ENCODE results near the gene CERS6. TPM values are rescaled to one million over a fixed set of nuclear protein-coding genes. Genes with fewer than 3 reads are reported as not detected.

Gene CERS6
- total and polyA plus RNA-seq, 10 donors: 2.5 to 22.3 (median 12.8) TPM

- Histone ChIP-seq H3K4me1 (peaks cover 0 to 58% (median 15%) of the 10 kb centered on the region in 6 donors), H3K27me3 (replicated peaks in 1 of 7) (no peaks in the 10 kb centered on the region), H3K36me3 (no peaks in the 10 kb centered on the region), H3K4me3 (no peak overlapping the region), H3K9me3 (no peaks in the 10 kb centered on the region), H3K27ac (peak overlapping the region in 1 of 8 donors; percentile 8)
- WGBS, 5 donors: 81 to 95% (median 89%) methylated on average over 8 of the region's 8 CpGs
- DNase-seq: no peak
- intact Hi-C loops (cut with DNase I; ENCODE audit: low total_unique reads): no loop called here
- TF ChIP-seq, protein P1, sequence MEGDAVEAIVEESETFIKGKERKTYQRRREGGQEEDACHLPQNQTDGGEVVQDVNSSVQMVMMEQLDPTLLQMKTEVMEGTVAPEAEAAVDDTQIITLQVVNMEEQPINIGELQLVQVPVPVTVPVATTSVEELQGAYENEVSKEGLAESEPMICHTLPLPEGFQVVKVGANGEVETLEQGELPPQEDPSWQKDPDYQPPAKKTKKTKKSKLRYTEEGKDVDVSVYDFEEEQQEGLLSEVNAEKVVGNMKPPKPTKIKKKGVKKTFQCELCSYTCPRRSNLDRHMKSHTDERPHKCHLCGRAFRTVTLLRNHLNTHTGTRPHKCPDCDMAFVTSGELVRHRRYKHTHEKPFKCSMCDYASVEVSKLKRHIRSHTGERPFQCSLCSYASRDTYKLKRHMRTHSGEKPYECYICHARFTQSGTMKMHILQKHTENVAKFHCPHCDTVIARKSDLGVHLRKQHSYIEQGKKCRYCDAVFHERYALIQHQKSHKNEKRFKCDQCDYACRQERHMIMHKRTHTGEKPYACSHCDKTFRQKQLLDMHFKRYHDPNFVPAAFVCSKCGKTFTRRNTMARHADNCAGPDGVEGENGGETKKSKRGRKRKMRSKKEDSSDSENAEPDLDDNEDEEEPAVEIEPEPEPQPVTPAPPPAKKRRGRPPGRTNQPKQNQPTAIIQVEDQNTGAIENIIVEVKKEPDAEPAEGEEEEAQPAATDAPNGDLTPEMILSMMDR (IDR thresholded peaks at IDR 0.05 in 8 of 11, conservative IDR thresholded peaks at IDR 0.05 in 3 of 11): no peak
- TF ChIP-seq POLR2A (IDR thresholded peaks at IDR 0.05): no peak
- no peak for TF ChIP-seq POLR2AphosphoS5 (IDR thresholded peaks at IDR 0.05)
These were observed 74.0 kb downstream of the CERS6 start for GRCh38 chr2:168529900-168530561.

DNA sequence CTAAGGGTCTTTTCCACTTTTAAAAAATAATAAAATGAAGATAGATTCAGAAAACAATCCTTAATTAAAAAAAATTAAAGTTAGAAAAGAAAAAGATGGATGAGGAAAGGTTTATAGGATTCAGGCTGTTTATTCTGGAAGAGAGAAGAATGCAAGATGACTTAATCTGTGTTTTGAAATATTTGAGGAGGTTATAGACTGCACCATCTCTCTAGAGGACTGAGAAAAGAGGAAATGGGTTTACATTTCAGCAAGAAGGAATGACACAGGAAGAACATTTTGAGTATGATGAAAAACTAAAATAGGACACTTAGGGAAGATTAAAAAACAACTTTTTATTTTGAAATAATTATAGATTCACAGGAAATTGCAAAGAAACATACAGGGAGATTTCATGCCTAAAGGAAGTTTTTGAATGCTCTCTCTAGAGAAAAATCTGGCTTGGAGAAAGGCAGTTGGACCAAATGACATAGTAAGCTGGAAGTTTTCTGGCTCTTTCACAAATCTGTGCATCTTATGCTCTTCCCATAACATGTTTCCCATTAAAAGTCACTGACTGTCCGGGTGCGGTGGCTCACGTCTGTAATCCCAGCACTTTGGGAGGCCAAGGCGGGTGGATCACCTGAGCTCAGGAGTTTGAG lies 75.0 kb downstream of the CERS6 start:
- WGBS, 5 donors: 62 to 81% (median 69%) methylated on average over 4 of the region's 4 CpGs
- H3K27ac ChIP-seq: peak overlapping the region in 5 of 8 donors; percentile 42 to 65 (median 59)
- intact Hi-C loops (cut with DNase I; ENCODE audit: low total_unique reads): no loop called here

GRCh38 chr2:168534926-168535325 lies 78.9 kb downstream of the CERS6 start:
- Histone ChIP-seq H3K27me3 (replicated peaks in 1 of 7) (no peaks in the 10 kb centered on the region), H3K36me3 (no peaks in the 10 kb centered on the region), H3K9me3 (peaks cover 0 to 12% (median 8%) of the 10 kb centered on the region in 8 donors), H3K27ac (no peak overlapping the region), H3K4me3 (no peak overlapping the region), H3K4me1 (peaks cover 0 to 37% (median 15%) of the 10 kb centered on the region in 6 donors)
- WGBS, 5 donors: 89 to 100% (median 97%) methylated on average over 3 to 7 of the region's 7 CpGs
- no peak for DNase-seq
- TF ChIP-seq POLR2A (IDR thresholded peaks at IDR 0.05) (no peak), POLR2AphosphoS5 (IDR thresholded peaks at IDR 0.05) (no peak)
- TF ChIP-seq, protein P1 (IDR thresholded peaks at IDR 0.05 in 8 of 11, conservative IDR thresholded peaks at IDR 0.05 in 3 of 11): no peak
- intact Hi-C loops (cut with DNase I; ENCODE audit: low total_unique reads): no loop called here

More for the DNA sequence above, 75.0 kb downstream of the CERS6 start:
- DNase-seq: no peak
- Histone ChIP-seq H3K4me3 (no peak overlapping the region), H3K4me1 (peaks cover 0 to 58% (median 15%) of the 10 kb centered on the region in 6 donors), H3K36me3 (no peaks in the 10 kb centered on the region), H3K9me3 (no peaks in the 10 kb centered on the region), H3K27me3 (replicated peaks in 1 of 7) (no peaks in the 10 kb centered on the region)
- TF ChIP-seq POLR2AphosphoS5 (IDR thresholded peaks at IDR 0.05) (no peak), POLR2A (IDR thresholded peaks at IDR 0.05) (no peak)
- TF ChIP-seq, protein P1 (IDR thresholded peaks at IDR 0.05 in 8 of 11, conservative IDR thresholded peaks at IDR 0.05 in 3 of 11): no peak

- DNase-seq: no peak
- intact Hi-C loops (cut with DNase I; ENCODE audit: low total_unique reads): no loop called here
- peaks cover 0 to 24% (median 21%) of the 10 kb centered on the region in 8 donors for H3K9me3 ChIP-seq
- peaks cover 0 to 24% (median 4%) of the 10 kb centered on the region in 6 donors for H3K4me1 ChIP-seq
- no peaks in the 10 kb centered on the region for H3K27me3 ChIP-seq (replicated peaks in 1 of 7)
- TF ChIP-seq POLR2AphosphoS5 (IDR thresholded peaks at IDR 0.05): no peak
- TF ChIP-seq POLR2A (IDR thresholded peaks at IDR 0.05): no peak
- TF ChIP-seq, protein P1 (IDR thresholded peaks at IDR 0.05 in 8 of 11, conservative IDR thresholded peaks at IDR 0.05 in 3 of 11): no peak
- H3K27ac ChIP-seq: no peak overlapping the region
- WGBS, 5 donors: 80 to 91% (median 89%) methylated on average over 2 of the region's 2 CpGs
- H3K36me3 ChIP-seq: peaks cover 0 to 4% (median 0%) of the 10 kb centered on the region in 6 donors
- no peak overlapping the region for H3K4me3 ChIP-seq
These were observed 80.9 kb downstream of the CERS6 start for GRCh38 chr2:168536925-168537466.

Data from spleen (tissue), 11 donors.